Glutamatergic neuron (in vitro differentiated cells): Measurements from ENCODE around the gene C11orf65. TPM values are rescaled to one million over a fixed set of nuclear protein-coding genes. Genes with fewer than 3 reads are reported as not detected.

ENCODE experiments used
- DNase-seq: peaks from one replicate; pipeline ENCODE4 v3.0.0; 2022
- H3K27ac Mint-ChIP-seq: one replicate; pipeline ENCODE4 v1.8.0; 2020; ENCODE audit warnings: mild to moderate bottlenecking, mixed read lengths, inconsistent platforms; ENCODE audit not compliant: unreplicated experiment
- H3K27me3 Mint-ChIP-seq: one replicate; pipeline ENCODE4 v1.8.0; 2020; ENCODE audit warnings: mild to moderate bottlenecking, moderate library complexity, mixed read lengths, inconsistent platforms; ENCODE audit not compliant: unreplicated experiment
- H3K36me3 Mint-ChIP-seq: one replicate; pipeline ENCODE4 v1.8.0; 2020; ENCODE audit warnings: mild to moderate bottlenecking, mixed read lengths, inconsistent platforms; ENCODE audit not compliant: unreplicated experiment
- H3K4me1 Mint-ChIP-seq: one replicate; pipeline ENCODE4 v1.8.0; 2020; ENCODE audit warnings: mild to moderate bottlenecking, low read depth, mixed read lengths, inconsistent platforms; ENCODE audit not compliant: unreplicated experiment
- H3K4me3 Mint-ChIP-seq: one replicate; pipeline ENCODE4 v1.8.0; 2020; ENCODE audit warnings: mild to moderate bottlenecking, mixed read lengths, inconsistent platforms; ENCODE audit not compliant: unreplicated experiment
- H3K9me3 Mint-ChIP-seq: one replicate; pipeline ENCODE4 v1.8.0; 2020; ENCODE audit warnings: mild to moderate bottlenecking, moderate library complexity, mixed read lengths, inconsistent platforms; ENCODE audit not compliant: unreplicated experiment
- CTCF ChIP-seq: fragments of 200-600 bp; sonication (generic); IDR thresholded peaks from one replicate; pipeline ENCODE4 v1.5.0; 2021; ENCODE audit not compliant: partially characterized antibody, unreplicated experiment
- total RNA-seq: library from RNA; stranded (reverse); fragmentation: NEBNext Ultra II Directional; extraction: Animal tissue kit (Norgen Biotek cat#: 25700); gene quantifications from one replicate; pipeline ENCODE4 v1.2.1, GENCODE V29; 2021; ENCODE audit not compliant: unreplicated experiment

The C11orf65 gene
- total RNA-seq, 1 donor from 2014 or later = 0.54 TPM

GRCh38 chr11:108340973-108341372 lies 126.4 kb downstream of the C11orf65 start:
- no peaks in the 10 kb centered on the region for H3K4me1 Mint-ChIP-seq
- DNase-seq = no peak

GRCh38 chr11:108338750-108339149 lies 128.6 kb downstream of the C11orf65 start:
- Mint-ChIP-seq H3K4me1 (no peaks in the 10 kb centered on the region), H3K36me3 (no peaks in the 10 kb centered on the region), H3K4me3 (no peak overlapping the region), H3K27ac (no peak overlapping the region), H3K9me3 (no peaks in the 10 kb centered on the region), H3K27me3 (no peaks in the 10 kb centered on the region)
- DNase-seq = no peak
- TF ChIP-seq CTCF = no peak

More at GRCh38 chr11:108340973-108341372, 126.4 kb downstream of the C11orf65 start:
- H3K27ac Mint-ChIP-seq = no peak overlapping the region
- no peaks in the 10 kb centered on the region for H3K36me3 Mint-ChIP-seq
- no peaks in the 10 kb centered on the region for H3K9me3 Mint-ChIP-seq
- H3K27me3 Mint-ChIP-seq = no peaks in the 10 kb centered on the region
- TF ChIP-seq CTCF = no peak
- H3K4me3 Mint-ChIP-seq = no peak overlapping the region

GRCh38 chr11:108333403-108333899 lies 133.9 kb downstream of the C11orf65 start:
- Mint-ChIP-seq H3K36me3 (no peaks in the 10 kb centered on the region), H3K27ac (no peak overlapping the region), H3K4me1 (no peaks in the 10 kb centered on the region), H3K27me3 (no peaks in the 10 kb centered on the region), H3K9me3 (no peaks in the 10 kb centered on the region), H3K4me3 (no peak overlapping the region)
- no peak for TF ChIP-seq CTCF
- DNase-seq = no peak

Other genes starting within 250 kb of the C11orf65 start
- 16.3 TPM for gene NPAT, start 244.9 kb downstream of the C11orf65 start, total RNA-seq
- 139 TPM for gene ATM, start 244.5 kb downstream of the C11orf65 start, total RNA-seq
- 2.4 TPM for gene POGLUT3, start 30.9 kb upstream of the C11orf65 start, total RNA-seq
- 0.44 TPM for gene EXPH5, start 126.2 kb upstream of the C11orf65 start, total RNA-seq
- gene DDX10, start 197.5 kb upstream of the C11orf65 start, total RNA-seq = 18.8 TPM